HCT116 (cell line): ENCODE results near the gene MMP24. TPM values are rescaled to one million over a fixed set of nuclear protein-coding genes. Genes with fewer than 3 reads are reported as not detected.

Experiments used
- ATAC-seq: fragments of 200-7000 bp; cut with Tn5 transposase; 2 replicates; pipeline ENCODE4 v1.9.1; 2020; ENCODE audit warnings: mild to moderate bottlenecking, moderate library complexity
- BruUV-seq: library from RNA; stranded (reverse); fragments of 400-500 nt; replicated peaks from 2 replicates; lab custom pipeline; 2021; lab: Mats Ljungman, UMichigan
- CTCF ChIA-PET: fragments of 300-600 bp; sonication (Branson Sonifier 250); formaldehyde crosslinking; loops from one replicate; lab custom pipeline; 2021; ENCODE audit warnings: antibody characterized with exemption; lab: Charles Lee
- POLR2A ChIA-PET: fragments of 300-600, 350-600 bp; sonication (Branson Sonifier 250); formaldehyde crosslinking; loops from one replicate; lab custom pipeline; 2021; ENCODE audit warnings: antibody characterized with exemption; lab: Charles Lee
- RAD21 ChIA-PET, 2 experiments: fragments of 300-600 bp; sonication (Branson Sonifier 250); formaldehyde crosslinking; loops; one replicate each; lab custom pipeline; 2023; ENCODE audit warnings: low total read pairs in 2 of 2; ENCODE audit not compliant: uncharacterized antibody in 2 of 2, unreplicated experiment in 2 of 2, low non-redundant PET in 1 of 2; lab: Charles Lee
- DNase-seq: peaks from one replicate; pipeline ENCODE4 v3.0.0-alpha.2; 2010; ENCODE audit warnings: low read depth, low spot score
- H2AFZ ChIP-seq: fragments of 200-600 bp; shearing (Covaris generic), sonication (generic); 2 replicates; pipeline ENCODE4 v1.6.1; 2017; ENCODE audit warnings: low read depth, mixed run types, mixed read lengths, antibody characterized with exemption, low read length; ENCODE audit not compliant: poor library complexity, severe bottlenecking
- H3K27ac ChIP-seq: 2 replicates; pipeline ENCODE4 v1.5.1; 2012; ENCODE audit warnings: low read depth, low read length
- H3K27me3 ChIP-seq: fragments of 200-600 bp; sonication (generic); 2 replicates; pipeline ENCODE4 v1.6.1; 2016; ENCODE audit warnings: mixed run types, low read length, mixed read lengths; ENCODE audit not compliant: insufficient read depth
- H3K36me3 ChIP-seq, 2 experiments: fragments of 200-500 bp in 1 of 2; fragments of 200-600 bp in 1 of 2; sonication (Bioruptor generic) in 1 of 2; sonication (generic) in 1 of 2; 2 replicates each; pipeline versions ENCODE4 v1.5.1 to v1.6.1; 2014 to 2016; ENCODE audit warnings: low read length in 2 of 2, inconsistent platforms in 1 of 2, mixed read lengths in 1 of 2, mixed run types in 1 of 2; ENCODE audit not compliant: insufficient read depth in 2 of 2, control insufficient read depth in 1 of 2
- H3K4me1 ChIP-seq, 2 experiments: fragments of 200-600 bp in 1 of 2; sonication (generic) in 1 of 2; 2 replicates each; pipeline versions ENCODE4 v1.5.1 to v1.6.1; 2012 to 2017; ENCODE audit warnings: low read length in 2 of 2, inconsistent platforms in 1 of 2, mild to moderate bottlenecking in 1 of 2, mixed read lengths in 1 of 2, mixed run types in 1 of 2, moderate library complexity in 1 of 2; ENCODE audit not compliant: insufficient read depth in 2 of 2, control insufficient read depth in 1 of 2
- H3K4me2 ChIP-seq: fragments of 200-600 bp; sonication (generic); 2 replicates; pipeline ENCODE4 v1.6.1; 2017; ENCODE audit warnings: mixed run types, low read length, mixed read lengths
- H3K4me3 ChIP-seq, 2 experiments: fragments of 200-600 bp in 1 of 2; sonication (generic) in 1 of 2; replicated peaks in 1 of 2; 2 replicates each; pipeline ENCODE4 v1.5.1; 2011 to 2016; ENCODE audit warnings: low read length in 2 of 2, control low read depth in 1 of 2, low read depth in 1 of 2, mild to moderate bottlenecking in 1 of 2, mixed read lengths in 1 of 2, mixed run types in 1 of 2
- H3K79me2 ChIP-seq: fragments of 200-600 bp; sonication (generic); 2 replicates; pipeline ENCODE4 v1.6.1; 2017; ENCODE audit warnings: mild to moderate bottlenecking, mixed run types, low read length, moderate library complexity, mixed read lengths; ENCODE audit not compliant: insufficient read depth
- H3K9ac ChIP-seq: fragments of 200-600 bp; sonication (generic); 2 replicates; pipeline ENCODE4 v1.6.1; 2016; ENCODE audit warnings: low read length, mixed read lengths
- H3K9me2 ChIP-seq: fragments of 200-600 bp; sonication (generic), shearing (Covaris generic); 2 replicates; pipeline ENCODE4 v1.6.1; 2017; ENCODE audit warnings: mixed run types, mild to moderate bottlenecking, moderate library complexity; ENCODE audit not compliant: insufficient read depth
- H3K9me3 ChIP-seq, 2 experiments: fragments of 200-500 bp in 1 of 2; fragments of 200-600 bp in 1 of 2; sonication (Bioruptor generic) in 1 of 2; sonication (generic) in 1 of 2; 2 replicates each; pipeline ENCODE4 v1.6.1; 2014 to 2017; ENCODE audit warnings: low read length in 2 of 2, mixed read lengths in 2 of 2, inconsistent platforms in 1 of 2, low read depth in 1 of 2, mild to moderate bottlenecking in 1 of 2, mixed run types in 1 of 2, moderate library complexity in 1 of 2; ENCODE audit not compliant: control insufficient read depth in 1 of 2, insufficient read depth in 1 of 2
- H4K20me1 ChIP-seq: fragments of 200-600 bp; sonication (generic), shearing (Covaris generic); 2 replicates; pipeline ENCODE4 v1.6.1; 2017; ENCODE audit warnings: mixed run types, mild to moderate bottlenecking, moderate library complexity; ENCODE audit not compliant: insufficient read depth
- ATF3 ChIP-seq: IDR thresholded peaks from 2 replicates; pipeline ENCODE4 v1.6.1; 2012
- CBX3 ChIP-seq: IDR thresholded peaks from 2 replicates; pipeline ENCODE4 v1.6.1; 2012; ENCODE audit warnings: low read depth
- CEBPB ChIP-seq: IDR thresholded peaks from 2 replicates; pipeline ENCODE4 v1.6.1; 2012; ENCODE audit warnings: low read depth
- EGR1 ChIP-seq: IDR thresholded peaks from 2 replicates; pipeline ENCODE4 v1.6.1; 2012; ENCODE audit warnings: low read depth
- EZH2phosphoT487 ChIP-seq: fragments of 200-600 bp; IDR thresholded peaks from 2 replicates; pipeline ENCODE4 v1.6.1; 2018; ENCODE audit warnings: antibody characterized with exemption, borderline replicate concordance
- FOSL1 ChIP-seq: IDR thresholded peaks from 2 replicates; pipeline ENCODE4 v1.6.1; 2012; ENCODE audit warnings: low read depth
- JUND ChIP-seq: IDR thresholded peaks from 2 replicates; pipeline ENCODE4 v1.6.1; 2012
- MAX ChIP-seq: IDR thresholded peaks from 2 replicates; pipeline ENCODE4 v1.6.1; 2012
- POLR2AphosphoS5 ChIP-seq: IDR thresholded peaks from 2 replicates; pipeline ENCODE4 v1.6.1; 2011; ENCODE audit warnings: mild to moderate bottlenecking, low read depth, low read length, moderate library complexity
- RAD21 ChIP-seq: IDR thresholded peaks from 2 replicates; pipeline ENCODE4 v1.6.1; 2012; ENCODE audit warnings: low read depth, mild to moderate bottlenecking
- REST ChIP-seq: IDR thresholded peaks from 2 replicates; pipeline ENCODE4 v1.6.1; 2012; ENCODE audit warnings: low read depth
- SIN3A ChIP-seq: IDR thresholded peaks from 2 replicates; pipeline ENCODE4 v1.6.1; 2012; ENCODE audit warnings: low read depth
- SRF ChIP-seq: IDR thresholded peaks from 2 replicates; pipeline ENCODE4 v1.6.1; 2012; ENCODE audit warnings: low read depth
- TCF7L2 ChIP-seq: IDR thresholded peaks from 2 replicates; pipeline ENCODE4 v1.7.0; 2011; ENCODE audit warnings: borderline replicate concordance, inconsistent platforms; ENCODE audit not compliant: insufficient read depth, insufficient read length; ENCODE audit errors: extremely low read depth
- YY1 ChIP-seq: IDR thresholded peaks from 2 replicates; pipeline ENCODE4 v1.6.1; 2011; ENCODE audit warnings: low read length, low read depth, moderate library complexity, mild to moderate bottlenecking; ENCODE audit not compliant: insufficient replicate concordance; ENCODE audit errors: extremely low read depth
- ZBTB33 ChIP-seq: IDR thresholded peaks from 2 replicates; pipeline ENCODE4 v1.6.1; 2011; ENCODE audit warnings: mild to moderate bottlenecking, low read length, moderate library complexity; ENCODE audit not compliant: insufficient replicate concordance; ENCODE audit errors: extremely low read depth
- ZFX ChIP-seq: fragments of 450-650 bp; IDR thresholded peaks from 2 replicates; pipeline ENCODE4 v1.6.1; 2017
- ZNF274 ChIP-seq: fragments of 200-500 bp; sonication (Bioruptor generic); IDR thresholded peaks from 2 replicates; pipeline ENCODE4 v1.6.1; 2014; ENCODE audit warnings: mild to moderate bottlenecking, low read depth, low read length, inconsistent platforms
- intact Hi-C: fragments of 100-400 bp; cut with micrococcal nuclease; formaldehyde crosslinking; loops from 2 replicates; pipeline ENCODE4 v1.10.0; 2022
- total RNA-seq: library from RNA; stranded (reverse); gene quantifications from one replicate; pipeline ENCODE4 v1.2.1, GENCODE V29; 2021; ENCODE audit not compliant: unreplicated experiment

The MMP24 gene
- total RNA-seq, 1 experiment from 2014 or later: not detected

- Histone ChIP-seq H3K27me3 (no peaks in the 10 kb centered on the region), H3K9ac (no peak overlapping the region), H3K27ac (no peak overlapping the region), H3K4me2 (no peak overlapping the region), H4K20me1 (no peaks in the 10 kb centered on the region), H3K4me3 (no peak overlapping the region), H3K4me1 (peaks cover 0 to 3% of the 10 kb centered on the region in 2 experiments; a peak in 1 of 4 replicates), H2AFZ (no peak overlapping the region), H3K9me3 (no peaks in the 10 kb centered on the region), H3K9me2 (no peaks in the 10 kb centered on the region), H3K36me3 (no peaks in the 10 kb centered on the region), H3K79me2 (no peaks in the 10 kb centered on the region)
- TF ChIP-seq MAX (no peak), CBX3 (no peak), ATF3 (no peak), YY1 (no peak), EGR1 (no peak), SIN3A (no peak), ZFX (no peak), EZH2phosphoT487 (no peak), SRF (no peak), TCF7L2 (no peak), CEBPB (no peak), FOSL1 (no peak), JUND (no peak), ZBTB33 (no peak), ZNF274 (no peak), REST (no peak), RAD21 (no peak), POLR2AphosphoS5 (no peak)
- no TSS peak for BruUV-seq
- no peak for DNase-seq
- POLR2A ChIA-PET: no interaction called here
- CTCF ChIA-PET: no interaction called here
- ATAC-seq: no peak
- RAD21 ChIA-PET: no interaction called here
- intact Hi-C loops: no loop called here
These were observed 20.2 kb downstream of the MMP24 start for GRCh38 chr20:35246723-35247122.
